GM06990 (cell line): ENCODE measurements around the gene TMEM59.

Source experiments
- DNase-seq: peaks from one replicate; pipeline ENCODE4 v3.0.0-alpha.2; 2011; ENCODE audit not compliant: insufficient read length; ENCODE audit errors: extremely low read depth
- H3K27me3 ChIP-seq: replicated peaks from 2 replicates; pipeline ENCODE4 v1.6.0; 2011; ENCODE audit warnings: low read length; ENCODE audit not compliant: control insufficient read depth, insufficient read depth
- H3K36me3 ChIP-seq: 2 replicates; pipeline ENCODE4 v1.5.1; 2011; ENCODE audit warnings: low read length; ENCODE audit not compliant: control insufficient read depth, insufficient read depth
- H3K4me3 ChIP-seq: replicated peaks from 2 replicates; pipeline ENCODE4 v1.5.1; 2011; ENCODE audit warnings: low read depth, mild to moderate bottlenecking, control low read depth, low read length
- CTCF ChIP-seq: IDR thresholded peaks from 2 replicates; pipeline ENCODE4 v1.5.1; 2011; ENCODE audit warnings: low read length, control low read depth, mild to moderate bottlenecking, inconsistent platforms; ENCODE audit not compliant: insufficient read depth, poor library complexity, severe bottlenecking

Gene TMEM59

DNA sequence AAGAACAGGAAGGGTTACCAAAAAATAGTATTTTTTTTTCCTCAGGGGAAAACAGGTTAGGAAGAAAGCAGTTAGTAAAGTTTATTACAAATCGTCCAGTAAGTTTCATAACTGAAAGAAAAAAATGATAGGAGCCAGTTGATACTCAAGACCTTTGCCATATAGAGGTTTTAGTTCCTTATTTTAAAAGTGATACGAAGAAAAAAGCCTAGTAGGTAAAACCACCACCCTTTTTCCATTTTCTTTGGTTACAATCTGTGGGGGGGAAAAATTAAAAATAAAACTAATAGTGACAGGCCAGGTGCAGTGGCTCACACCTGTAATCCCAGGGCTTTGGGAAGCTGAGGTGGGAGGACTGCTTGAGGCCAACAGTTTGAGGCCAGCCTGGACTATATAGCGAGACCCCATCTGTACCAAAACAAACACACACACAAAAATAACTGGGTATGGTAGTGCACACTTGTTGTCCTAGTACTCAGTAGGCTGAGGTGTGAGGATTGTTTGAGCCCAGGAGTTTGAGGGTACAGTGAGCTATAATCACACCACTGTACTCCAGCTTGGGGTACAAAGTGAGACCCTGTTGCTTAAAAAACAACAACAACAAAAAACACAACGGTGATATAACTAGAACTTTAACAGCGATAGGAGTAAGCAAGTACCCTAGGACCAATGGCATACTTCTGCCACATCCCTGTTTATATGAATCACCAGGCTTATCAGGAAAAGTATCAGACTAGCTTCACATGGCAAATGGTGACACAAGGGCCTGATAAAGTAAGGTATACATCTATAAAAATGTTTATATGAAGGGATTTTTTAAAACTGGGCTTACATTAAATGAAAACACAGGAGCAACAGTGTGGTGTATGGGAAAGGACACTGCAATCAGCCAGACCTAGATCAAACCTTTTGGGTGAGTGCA lies 5.4 kb downstream of the TMEM59 start:
- no peak for DNase-seq
- H3K36me3 ChIP-seq: no peaks in the 10 kb centered on the region
- H3K27me3 ChIP-seq: no peaks in the 10 kb centered on the region
- TF ChIP-seq CTCF: no peak
- H3K4me3 ChIP-seq: no peak overlapping the region

GRCh38 chr1:54046671-54047383 lies 6.2 kb downstream of the TMEM59 start:
- Histone ChIP-seq H3K4me3 (no peak overlapping the region), H3K36me3 (no peaks in the 10 kb centered on the region; the same call in none of the 2 replicates), H3K27me3 (no peaks in the 10 kb centered on the region)
- TF ChIP-seq CTCF: no peak
- DNase-seq: no peak

DNA sequence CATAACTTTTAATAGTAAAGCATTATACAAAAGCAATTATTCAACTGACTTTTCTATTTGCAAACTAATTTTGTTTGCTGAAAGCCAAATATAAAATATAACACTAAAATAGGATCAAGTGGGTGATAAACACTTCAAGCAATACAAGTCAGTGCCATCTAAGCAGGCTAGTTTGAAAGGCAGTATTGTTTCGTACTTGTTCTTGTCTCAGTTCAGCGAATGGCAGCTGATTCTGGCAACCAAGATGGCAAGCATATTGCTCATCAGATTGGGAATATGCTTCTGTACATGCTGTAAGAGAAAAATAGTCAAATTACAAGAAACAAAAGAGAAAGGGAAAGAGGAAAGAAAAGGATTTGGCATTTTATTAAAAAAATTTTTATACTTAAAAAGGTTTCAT lies 7.5 kb downstream of the TMEM59 start:
- H3K4me3 ChIP-seq: no peak overlapping the region
- H3K27me3 ChIP-seq: no peaks in the 10 kb centered on the region
- no peak for TF ChIP-seq CTCF
- H3K36me3 ChIP-seq: no peaks in the 10 kb centered on the region; the same call in none of the 2 replicates
- no peak for DNase-seq

DNA sequence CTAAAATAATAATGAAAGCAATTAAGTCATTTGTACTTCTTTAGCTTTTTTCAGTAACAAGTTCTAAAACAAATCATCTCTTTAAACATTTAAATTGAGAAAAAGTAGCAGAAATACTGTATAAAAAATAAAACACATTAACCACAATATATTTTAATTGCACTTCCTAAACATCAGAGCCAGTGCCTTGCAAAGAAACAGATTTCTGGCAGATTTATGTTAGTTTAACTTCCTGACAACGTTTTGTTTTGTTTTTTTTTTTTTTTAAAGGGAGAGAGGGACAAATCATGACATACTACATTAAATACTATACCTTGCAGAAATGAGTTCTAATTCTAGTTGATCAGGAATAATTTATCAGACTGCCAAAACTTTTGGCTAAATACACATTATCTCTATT lies 11.2 kb downstream of the TMEM59 start:
- no peak for TF ChIP-seq CTCF
- DNase-seq: no peak
- Histone ChIP-seq H3K27me3 (no peaks in the 10 kb centered on the region), H3K36me3 (peaks cover 3% of the 10 kb centered on the region), H3K4me3 (no peak overlapping the region)

GRCh38 chr1:54037476-54037875 lies 15.5 kb downstream of the TMEM59 start:
- no peak for TF ChIP-seq CTCF
- DNase-seq: no peak
- Histone ChIP-seq H3K27me3 (no peaks in the 10 kb centered on the region), H3K36me3 (peaks cover 12% of the 10 kb centered on the region), H3K4me3 (no peak overlapping the region)
